Endothelial cell of umbilical vein (primary cell): ENCODE data around the gene KCNMA1.

Experiments used
- CTCF ChIP-seq, 2 donors: IDR thresholded peaks; 1 replicate in 1 of 2; 2 replicates in 1 of 2; pipeline ENCODE4 v1.5.1; 2011; ENCODE audit warnings: low read length in 2 of 2, mild to moderate bottlenecking in 2 of 2, moderate library complexity in 2 of 2, control low read depth in 1 of 2, inconsistent platforms in 1 of 2, low read depth in 1 of 2; ENCODE audit not compliant: insufficient read depth in 1 of 2; ENCODE audit errors: extremely low read depth in 1 of 2
- GATA2 ChIP-seq: IDR thresholded peaks from 2 replicates; pipeline ENCODE4 v1.7.0; 2011; ENCODE audit warnings: low read depth, mild to moderate bottlenecking, moderate library complexity, mixed read lengths, low read length; ENCODE audit not compliant: insufficient read length, insufficient read depth
- JUN ChIP-seq: IDR thresholded peaks from 2 replicates; pipeline ENCODE4 v1.6.1; 2011; ENCODE audit warnings: borderline replicate concordance, low read depth; ENCODE audit not compliant: insufficient read length, insufficient read depth
- POLR2A ChIP-seq: IDR thresholded peaks from 2 replicates; pipeline ENCODE4 v1.6.1; 2012; ENCODE audit warnings: low read depth, mild to moderate bottlenecking, control low read depth, low read length
- POLR2AphosphoS5 ChIP-seq: IDR thresholded peaks from 2 replicates; pipeline ENCODE4 v1.6.1; 2012; ENCODE audit warnings: low read depth, mild to moderate bottlenecking, control low read depth, low read length, moderate library complexity; ENCODE audit not compliant: insufficient read depth

DNA sequence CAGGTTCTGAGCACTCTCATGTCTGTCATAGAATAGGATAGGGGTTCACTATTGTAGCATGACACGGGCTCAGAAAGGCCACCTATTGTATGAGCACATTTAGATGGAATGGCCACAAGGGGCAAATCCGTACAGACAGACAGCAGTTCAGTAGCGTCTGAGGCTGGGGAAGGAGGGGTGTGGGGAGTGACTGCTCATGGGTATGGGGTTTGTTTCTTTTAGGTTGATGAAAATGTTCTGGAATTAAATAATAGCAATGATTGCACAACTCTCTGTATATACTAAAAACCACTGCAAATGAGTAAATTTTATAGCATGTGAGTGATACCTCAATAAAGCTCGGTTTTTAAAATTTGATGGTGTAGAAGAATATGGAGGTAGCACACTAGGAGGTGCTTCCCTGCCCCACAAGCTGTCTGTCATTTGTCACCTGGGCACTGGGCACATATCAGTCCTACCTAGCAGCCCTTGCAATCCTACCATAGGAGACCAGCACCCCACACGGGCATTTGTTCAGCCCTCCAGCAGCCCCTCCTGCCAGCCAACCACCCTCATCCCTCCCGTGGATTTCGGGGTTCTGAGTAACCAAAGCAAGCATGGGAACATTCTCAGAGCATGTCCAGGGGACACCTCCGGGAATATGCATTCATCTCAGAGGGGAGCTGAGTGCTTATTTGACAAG, 35.2 kb downstream of the KCNMA1 start:
- TF ChIP-seq CTCF (IDR thresholded peaks at IDR 0.05; ENCODE audit: extremely low read depth in 1 of 2, insufficient read depth in 1 of 2, low read depth in 1 of 2, low read length in 2 of 2) (no peak), POLR2AphosphoS5 (no peak), JUN (no peak), GATA2 (no peak), POLR2A (no peak)
